Lower leg skin (tissue), 4 donors: ENCODE data around the gene RFNG. TPM values are rescaled to one million over a fixed set of nuclear protein-coding genes. Genes with fewer than 3 reads are reported as not detected.
A peak's percentile ranks its signal among the peaks of the same experiment; 100 is the strongest.

Experiments used
- DNase-seq, 2 donors: peaks; one replicate each; pipeline ENCODE4 v3.0.0-alpha.2; 2019; ENCODE audit warnings: low spot score in 2 of 2
- H3K4me3 ChIP-seq: fragments of 200-600 bp; sonication (generic); 2 replicates; pipeline ENCODE4 v1.5.1; 2017; ENCODE audit warnings: mild to moderate bottlenecking, low read depth; ENCODE audit not compliant: poor library complexity, severe bottlenecking
- CTCF ChIP-seq, 3 donors: fragments of 450-650 bp; IDR thresholded peaks; one replicate each; pipeline ENCODE4 v1.5.1; 2016; ENCODE audit warnings: antibody characterized with exemption in 3 of 3, mild to moderate bottlenecking in 3 of 3, moderate library complexity in 2 of 3
- POLR2A ChIP-seq, 2 donors: fragments of 450-650 bp; IDR thresholded peaks; one replicate each; pipeline ENCODE4 v1.6.1; 2016 to 2017; ENCODE audit warnings: antibody characterized with exemption in 2 of 2, mild to moderate bottlenecking in 1 of 2, moderate library complexity in 1 of 2
- WGBS, 2 donors: methylation state at CpG; one replicate each; pipeline ENCODE4 v1.1.5; 2018; 5-methylcytosine and 5-hydroxymethylcytosine counted together
- intact Hi-C: fragments of 100-400 bp; cut with DNase I; formaldehyde crosslinking; loops from one replicate; pipeline ENCODE4 v1.15.0; 2023; ENCODE audit warnings: low total_unique reads
- total RNA-seq, 4 donors: library from RNA; depleted of rRNA; stranded (reverse); fragments of >200 nt; gene quantifications; one replicate each; pipeline ENCODE4 v1.1.0, GENCODE V29; 2016

Gene RFNG
- total RNA-seq, 4 donors from 2014 or later, result 44.8 to 83.7 (median 50.9) TPM

GRCh38 chr17:82031885-82032627 lies 19.6 kb downstream of the RFNG start:
- DNase-seq, result no peak

GRCh38 chr17:82031303-82031884 lies 20.2 kb downstream of the RFNG start, which contains the start of gene RAC3:
Gene RAC3, plus strand, starts transcription at chr17:82031678. Its CDS starts 84 bp downstream, at chr17:82031762.
- TF ChIP-seq POLR2A (IDR thresholded peaks at IDR 0.05), result no peak
- TF ChIP-seq CTCF (IDR thresholded peaks at IDR 0.05), result no peak
- WGBS, 2 donors, result 0% methylated on average over 5 of the region's 96 CpGs; no CpG with 5 or more reads in 1 of the 2 donors
- no peak for DNase-seq
- intact Hi-C loops, result loop anchor here (5.0 kb wide), 1 partner anchor 331 kb away; no protein-coding TSS in a partner anchor
- H3K4me3 ChIP-seq, result peak within 1 kb of the TSS; percentile 17

More at GRCh38 chr17:82031885-82032627, 19.6 kb downstream of the RFNG start:
- TF ChIP-seq POLR2A (IDR thresholded peaks at IDR 0.05) (no peak), CTCF (IDR thresholded peaks at IDR 0.05) (no peak)
- WGBS, 2 donors, result 10 to 17% methylated on average over 12 to 29 of the region's 59 CpGs
- intact Hi-C loops, result loop anchor here (5.0 kb wide), 1 partner anchor 330 kb away; no protein-coding TSS in a partner anchor
- peak overlapping the region; percentile 8 for H3K4me3 ChIP-seq

- WGBS, 2 donors, result 0% methylated on average over 23 to 81 of the region's 94 CpGs
- peak overlapping the region; percentile 17 for H3K4me3 ChIP-seq
- TF ChIP-seq POLR2A (IDR thresholded peaks at IDR 0.05), result no peak
- peak in 1 of 3 donors; percentile 80 for TF ChIP-seq CTCF (IDR thresholded peaks at IDR 0.05)
- peak; percentile 67 to 97 for DNase-seq
- intact Hi-C loops, result loop anchor here (5.0 kb wide), 1 partner anchor 332 kb away; no protein-coding TSS in a partner anchor
These were observed 20.9 kb downstream of the RFNG start for GRCh38 chr17:82030470-82031302.

GRCh38 chr17:82029990-82030469 lies 21.6 kb downstream of the RFNG start:
- TF ChIP-seq POLR2A (IDR thresholded peaks at IDR 0.05) (no peak), CTCF (IDR thresholded peaks at IDR 0.05) (no peak)
- DNase-seq, result no peak
- 51 to 61% methylated on average over 19 of the region's 31 CpGs for WGBS, 2 donors
- intact Hi-C loops, result loop anchor here (2.0 to 5.0 kb wide), 2 partner anchors 125 to 332 kb away; no protein-coding TSS in a partner anchor
- H3K4me3 ChIP-seq, result no peak overlapping the region

- intact Hi-C loops, result loop anchor here (2.0 kb wide), 1 partner anchor 125 kb away; no protein-coding TSS in a partner anchor
- no peak overlapping the region for H3K4me3 ChIP-seq
- TF ChIP-seq CTCF (IDR thresholded peaks at IDR 0.05), result no peak
- TF ChIP-seq POLR2A (IDR thresholded peaks at IDR 0.05), result no peak
- 56 to 69% methylated on average over 11 to 16 of the region's 16 CpGs for WGBS, 2 donors
- no peak for DNase-seq
These were observed 22.2 kb downstream of the RFNG start for GRCh38 chr17:82029391-82029790.
